ENCODE measurements around the gene DTX4. TPM values are rescaled to one million over a fixed set of nuclear protein-coding genes. Genes with fewer than 3 reads are reported as not detected.
A peak's percentile ranks its signal among the peaks of the same experiment; 100 is the strongest.

The DTX4 gene
- total and polyA plus RNA-seq, 8 donors, result 5.4 to 58.0 (median 18.3) TPM

- Histone ChIP-seq H3K4me3 (no peak overlapping the region), H3K9me3 (no peaks in the 10 kb centered on the region), H3K4me1 (peaks cover 2 to 25% (median 21%) of the 10 kb centered on the region in 4 donors), H3K27ac (no peak overlapping the region), H3K36me3 (peaks cover 0 to 37% (median 26%) of the 10 kb centered on the region in 4 donors), H3K27me3 (no peaks in the 10 kb centered on the region)
- TF ChIP-seq, protein P1, sequence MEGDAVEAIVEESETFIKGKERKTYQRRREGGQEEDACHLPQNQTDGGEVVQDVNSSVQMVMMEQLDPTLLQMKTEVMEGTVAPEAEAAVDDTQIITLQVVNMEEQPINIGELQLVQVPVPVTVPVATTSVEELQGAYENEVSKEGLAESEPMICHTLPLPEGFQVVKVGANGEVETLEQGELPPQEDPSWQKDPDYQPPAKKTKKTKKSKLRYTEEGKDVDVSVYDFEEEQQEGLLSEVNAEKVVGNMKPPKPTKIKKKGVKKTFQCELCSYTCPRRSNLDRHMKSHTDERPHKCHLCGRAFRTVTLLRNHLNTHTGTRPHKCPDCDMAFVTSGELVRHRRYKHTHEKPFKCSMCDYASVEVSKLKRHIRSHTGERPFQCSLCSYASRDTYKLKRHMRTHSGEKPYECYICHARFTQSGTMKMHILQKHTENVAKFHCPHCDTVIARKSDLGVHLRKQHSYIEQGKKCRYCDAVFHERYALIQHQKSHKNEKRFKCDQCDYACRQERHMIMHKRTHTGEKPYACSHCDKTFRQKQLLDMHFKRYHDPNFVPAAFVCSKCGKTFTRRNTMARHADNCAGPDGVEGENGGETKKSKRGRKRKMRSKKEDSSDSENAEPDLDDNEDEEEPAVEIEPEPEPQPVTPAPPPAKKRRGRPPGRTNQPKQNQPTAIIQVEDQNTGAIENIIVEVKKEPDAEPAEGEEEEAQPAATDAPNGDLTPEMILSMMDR (IDR thresholded peaks at IDR 0.05), result no peak
- no peak for TF ChIP-seq POLR2AphosphoS5 (IDR thresholded peaks at IDR 0.05)
- no peak for TF ChIP-seq EP300 (IDR thresholded peaks at IDR 0.05)
- TF ChIP-seq POLR2A (IDR thresholded peaks at IDR 0.05), result no peak
- DNase-seq, result no peak
- intact Hi-C loops (cut with DNase I; ENCODE audit: low total_unique reads), result no loop called here
- 64 to 80% (median 72%) methylated on average over 2 of the region's 2 CpGs for WGBS, 5 donors
Observed at GRCh38 chr11:59138643-59139042, 33.3 kb upstream of the DTX4 start.

DNA sequence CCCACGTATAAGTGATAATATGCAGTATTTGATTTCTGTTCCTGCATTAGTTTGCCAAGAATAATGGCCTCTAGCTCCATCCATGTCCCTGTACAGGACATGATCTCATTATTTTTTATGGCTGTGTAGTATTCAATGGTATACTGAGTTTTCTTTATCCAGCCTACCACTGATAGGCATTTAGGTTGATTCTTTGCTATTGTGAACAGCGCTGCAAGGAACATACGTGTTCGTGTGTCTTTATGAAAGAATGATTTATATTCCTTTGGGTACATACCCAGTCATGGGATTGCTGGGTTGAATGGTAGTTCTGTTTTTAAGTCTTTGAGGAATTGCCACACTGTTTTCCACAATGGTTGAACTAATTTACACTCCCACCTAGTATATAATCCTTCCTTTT is 30.7 kb upstream of the DTX4 start:
- peaks cover 0 to 25% (median 12%) of the 10 kb centered on the region in 4 donors for H3K36me3 ChIP-seq
- intact Hi-C loops (cut with DNase I; ENCODE audit: low total_unique reads), result no loop called here
- TF ChIP-seq EP300 (IDR thresholded peaks at IDR 0.05), result no peak
- TF ChIP-seq POLR2AphosphoS5 (IDR thresholded peaks at IDR 0.05), result no peak
- TF ChIP-seq, protein P1 (IDR thresholded peaks at IDR 0.05), result no peak
- TF ChIP-seq POLR2A (IDR thresholded peaks at IDR 0.05), result no peak
- 77 to 95% (median 92%) methylated on average over 4 of the region's 4 CpGs for WGBS, 5 donors
- peak overlapping the region in 1 of 5 donors; percentile 99 for H3K27ac ChIP-seq
- H3K4me1 ChIP-seq, result peaks cover 16 to 41% (median 35%) of the 10 kb centered on the region in 4 donors
- H3K4me3 ChIP-seq, result no peak overlapping the region
- H3K27me3 ChIP-seq, result no peaks in the 10 kb centered on the region
- no peak for DNase-seq
- no peaks in the 10 kb centered on the region for H3K9me3 ChIP-seq

- DNase-seq, result peak in 1 of 2 donors; percentile 16
- H3K27ac ChIP-seq, result peak overlapping the region; percentile 92 to 99 (median 95)
- TF ChIP-seq, protein P1 (IDR thresholded peaks at IDR 0.05), result no peak
- TF ChIP-seq EP300 (IDR thresholded peaks at IDR 0.05), result no peak
- no peak for TF ChIP-seq POLR2AphosphoS5 (IDR thresholded peaks at IDR 0.05)
- no peak for TF ChIP-seq POLR2A (IDR thresholded peaks at IDR 0.05)
- no peaks in the 10 kb centered on the region for H3K9me3 ChIP-seq
- peak overlapping the region; percentile 69 to 81 (median 74) for H3K4me3 ChIP-seq
- intact Hi-C loops (cut with DNase I; ENCODE audit: low total_unique reads), result no loop called here
- no peaks in the 10 kb centered on the region for H3K27me3 ChIP-seq
- H3K36me3 ChIP-seq, result peaks cover 0 to 25% (median 11%) of the 10 kb centered on the region in 4 donors
- peaks cover 16 to 47% (median 38%) of the 10 kb centered on the region in 4 donors for H3K4me1 ChIP-seq
- 1 to 2% (median 1%) methylated on average over 3 of the region's 3 CpGs for WGBS, 5 donors
Observed at GRCh38 chr11:59141673-59142460, 30.1 kb upstream of the DTX4 start.

- H3K4me3 ChIP-seq, result peak within 1 kb of the TSS; percentile 69 to 81 (median 74)
- H3K9me3 ChIP-seq, result no peaks in the 10 kb centered on the region
- TF ChIP-seq EP300 (IDR thresholded peaks at IDR 0.05) (no peak), POLR2AphosphoS5 (IDR thresholded peaks at IDR 0.05) (peak; percentile 22 to 79 (median 78)), POLR2A (IDR thresholded peaks at IDR 0.05) (peak in 1 of 4 donors; percentile 15)
- TF ChIP-seq, protein P1 (IDR thresholded peaks at IDR 0.05), result peak in 1 of 7 experiments; percentile 26
- no peaks in the 10 kb centered on the region for H3K27me3 ChIP-seq
- DNase-seq, result peak; percentile 92 to 96
- intact Hi-C loops (cut with DNase I; ENCODE audit: low total_unique reads), result no loop called here
- peaks cover 16 to 54% (median 40%) of the 10 kb centered on the region in 4 donors for H3K4me1 ChIP-seq
- WGBS, 5 donors, result 0 to 1% (median 0%) methylated on average over 38 to 50 of the region's 50 CpGs
- H3K27ac ChIP-seq, result peak within 1 kb of the TSS; percentile 92 to 99 (median 95)
- H3K36me3 ChIP-seq, result peaks cover 0 to 15% (median 7%) of the 10 kb centered on the region in 4 donors
Observed at GRCh38 chr11:59142530-59143507, 29.1 kb upstream of the DTX4 start, which contains the start of gene FAM111A. Gene FAM111A, plus strand, starts transcription at chr11:59142856. Its CDS starts 6,017 bp downstream, at chr11:59148873.
